Thymus (tissue), 11 donors: ENCODE measurements around the gene TEX26. TPM values are rescaled to one million over a fixed set of nuclear protein-coding genes. Genes with fewer than 3 reads are reported as not detected.
A peak's percentile ranks its signal among the peaks of the same experiment; 100 is the strongest.

ENCODE experiments used
- DNase-seq, 9 donors: peaks; one replicate each; pipeline ENCODE4 v3.0.0-alpha.2; 2013; ENCODE audit warnings: low spot score in 9 of 9, low read depth in 6 of 9, missing footprints in 1 of 9
- H3K27ac ChIP-seq, 2 donors: one replicate each; pipeline ENCODE4 v1.5.1; 2013; ENCODE audit warnings: control low read depth in 1 of 2, low read depth in 1 of 2, low read length in 1 of 2, mild to moderate bottlenecking in 1 of 2, moderate library complexity in 1 of 2
- H3K27me3 ChIP-seq, 2 donors: one replicate each; pipeline ENCODE4 v1.5.1; 2013; ENCODE audit warnings: low read length in 1 of 2; ENCODE audit not compliant: control insufficient read depth in 2 of 2, insufficient read depth in 1 of 2
- H3K36me3 ChIP-seq, 2 donors: one replicate each; pipeline ENCODE4 v1.5.1; 2013; ENCODE audit warnings: low read length in 1 of 2, mild to moderate bottlenecking in 1 of 2, moderate library complexity in 1 of 2; ENCODE audit not compliant: control insufficient read depth in 2 of 2, insufficient read depth in 2 of 2
- H3K4me1 ChIP-seq, 2 donors: one replicate each; pipeline ENCODE4 v1.5.1; 2013; ENCODE audit warnings: low read length in 2 of 2; ENCODE audit not compliant: control insufficient read depth in 2 of 2, insufficient read depth in 2 of 2
- H3K4me3 ChIP-seq, 2 donors: one replicate each; pipeline ENCODE4 v1.5.1; 2013; ENCODE audit warnings: low read length in 2 of 2, control low read depth in 1 of 2, mild to moderate bottlenecking in 1 of 2
- H3K9me3 ChIP-seq, 2 donors: one replicate each; pipeline ENCODE4 v1.5.1; 2013; ENCODE audit warnings: low read length in 1 of 2, mild to moderate bottlenecking in 1 of 2; ENCODE audit not compliant: control insufficient read depth in 2 of 2, insufficient read depth in 1 of 2
- WGBS: extraction: QIAGEN DNeasy Blood & Tissue Kit; methylation state at CpG from one replicate; pipeline ENCODE4 v1.1.7; 2013; 5-methylcytosine and 5-hydroxymethylcytosine counted together
- polyA plus RNA-seq: library from polyadenylated mRNA; stranded (reverse); fragments of 200-250 nt; gene quantifications from one replicate; pipeline ENCODE4 v1.2.3, GENCODE V29; 2013
- total RNA-seq: library from RNA; stranded (reverse); fragments of 120-200 nt; gene quantifications from one replicate; pipeline ENCODE4 v1.2.4, GENCODE V29; 2013
- donor health status: healthy.

TEX26 gene
- total and polyA plus RNA-seq, 2 donors = 0.43 TPM; not detected in 1

DNA sequence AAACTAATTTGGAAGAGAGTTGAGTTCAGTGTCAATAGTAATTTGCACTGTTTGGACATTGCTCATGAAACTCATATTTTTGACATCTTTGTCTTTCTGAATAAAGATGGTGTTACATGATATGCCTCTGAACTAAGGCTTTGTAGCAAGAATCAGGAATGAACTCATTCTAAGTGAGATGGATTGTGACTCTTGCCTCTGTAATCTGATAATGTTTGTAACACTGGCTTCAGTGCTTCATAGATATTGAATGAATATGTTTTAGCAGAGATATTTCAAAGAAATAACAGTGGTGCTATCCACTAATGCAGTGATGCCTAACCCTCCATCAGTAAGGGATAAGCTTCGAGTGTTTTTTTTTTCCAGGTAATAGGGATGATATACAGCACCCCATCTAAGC, 32.9 kb downstream of the TEX26 start:
- Histone ChIP-seq H3K36me3 (no peaks in the 10 kb centered on the region), H3K27me3 (peaks cover 0 to 8% of the 10 kb centered on the region in 2 donors), H3K27ac (no peak overlapping the region), H3K4me1 (no peaks in the 10 kb centered on the region), H3K4me3 (no peak overlapping the region), H3K9me3 (no peaks in the 10 kb centered on the region)
- 91% methylated on average over 1 of the region's 1 CpG for WGBS
- no peak for DNase-seq

DNA sequence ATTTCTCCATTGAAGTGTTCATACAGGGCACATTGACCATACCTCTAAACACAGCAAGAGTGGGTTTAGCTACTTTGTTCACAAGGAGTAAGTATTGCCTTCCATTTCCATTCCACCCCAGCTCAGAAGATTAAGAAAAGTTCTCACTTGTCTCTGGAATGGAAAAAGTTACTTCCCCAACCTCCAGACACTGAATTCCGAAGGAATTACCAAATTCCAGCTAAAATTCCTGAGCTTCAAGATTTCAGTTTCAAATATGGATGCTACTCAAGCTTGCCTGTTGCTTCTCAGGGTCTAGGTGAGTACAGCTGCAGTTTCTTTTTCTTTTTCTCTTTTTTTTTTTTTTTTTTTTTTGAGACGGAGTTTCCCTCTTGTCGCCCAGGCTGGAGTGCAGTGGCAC, 33.6 kb downstream of the TEX26 start:
- peaks cover 0 to 8% of the 10 kb centered on the region in 2 donors for H3K27me3 ChIP-seq

DNA sequence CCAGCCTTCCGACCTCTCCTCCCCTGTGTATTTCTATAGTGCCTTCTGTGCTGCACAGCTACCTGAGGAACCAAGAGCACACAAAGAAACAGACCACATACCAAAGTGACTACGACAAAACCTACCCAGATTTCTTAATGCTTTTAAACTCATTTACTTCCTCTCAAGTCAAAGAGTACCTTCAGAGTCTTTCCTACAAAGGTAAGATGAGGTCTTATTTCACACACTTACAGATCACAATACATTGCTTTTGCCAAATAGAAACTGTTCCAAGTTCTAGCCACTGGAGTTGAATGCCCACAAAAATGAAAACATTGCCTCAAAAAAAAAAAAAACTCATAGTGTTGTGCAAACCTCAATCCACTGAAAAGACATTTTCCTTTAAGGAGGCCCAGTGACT, 36.4 kb downstream of the TEX26 start:
- H3K27ac ChIP-seq = no peak overlapping the region
- peaks cover 0 to 7% of the 10 kb centered on the region in 2 donors for H3K27me3 ChIP-seq
- H3K36me3 ChIP-seq = no peaks in the 10 kb centered on the region
- DNase-seq = no peak
- no peak overlapping the region for H3K4me3 ChIP-seq
- WGBS = 90% methylated on average over 2 of the region's 2 CpGs
- no peaks in the 10 kb centered on the region for H3K9me3 ChIP-seq
- no peaks in the 10 kb centered on the region for H3K4me1 ChIP-seq

More for the DNA sequence above, 33.6 kb downstream of the TEX26 start:
- Histone ChIP-seq H3K9me3 (no peaks in the 10 kb centered on the region), H3K27ac (no peak overlapping the region), H3K4me1 (no peaks in the 10 kb centered on the region), H3K36me3 (no peaks in the 10 kb centered on the region), H3K4me3 (no peak overlapping the region)
- WGBS = 87% methylated on average over 3 of the region's 3 CpGs
- no peak for DNase-seq

DNA sequence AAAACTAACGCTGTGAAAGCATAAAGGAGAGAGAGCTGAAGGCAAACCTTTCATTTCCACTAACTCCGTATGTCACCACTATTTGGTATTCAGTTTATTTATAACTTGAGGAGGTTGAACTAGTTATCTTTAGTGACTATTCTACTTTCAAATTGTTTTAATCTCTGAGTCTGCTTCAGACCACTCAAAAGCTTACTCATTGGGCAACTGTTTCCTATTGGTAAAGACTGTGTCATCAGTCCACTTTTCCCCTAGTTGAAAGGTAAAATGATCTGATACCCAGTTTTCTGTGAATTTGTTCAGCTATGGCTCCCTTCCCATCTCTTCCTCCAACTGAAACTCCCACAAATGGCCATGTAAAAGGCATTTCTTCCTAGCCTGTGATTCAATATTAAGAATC, 39.1 kb downstream of the TEX26 start:
- WGBS = 89% methylated on average over 2 of the region's 2 CpGs
- DNase-seq = no peak
- H3K9me3 ChIP-seq = no peaks in the 10 kb centered on the region
- H3K4me3 ChIP-seq = no peak overlapping the region
- no peak overlapping the region for H3K27ac ChIP-seq
- H3K36me3 ChIP-seq = no peaks in the 10 kb centered on the region
- no peaks in the 10 kb centered on the region for H3K4me1 ChIP-seq
- peaks cover 0 to 5% of the 10 kb centered on the region in 2 donors for H3K27me3 ChIP-seq

DNA sequence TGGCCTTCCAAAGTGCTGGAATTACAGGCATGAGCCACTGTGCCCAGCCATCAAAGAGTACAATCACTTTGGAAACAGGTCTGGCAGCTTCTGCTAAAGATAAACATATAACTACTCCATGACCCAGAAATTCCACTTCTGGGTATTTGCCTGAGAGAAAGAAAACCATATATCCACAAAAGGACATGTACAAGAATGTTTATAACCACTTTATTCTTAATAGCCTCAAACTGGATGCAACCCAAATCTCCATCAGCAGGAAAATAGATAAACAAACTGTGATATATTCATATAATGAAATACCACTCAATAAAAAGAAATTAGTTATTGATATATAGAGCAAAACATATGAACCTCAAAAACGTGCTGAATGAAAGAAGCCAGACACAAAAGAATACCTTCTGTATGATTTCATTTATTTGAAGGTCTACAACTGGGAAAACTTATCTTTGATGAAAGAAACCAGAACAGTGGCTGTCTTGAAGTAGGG, 40.5 kb downstream of the TEX26 start:
- no peaks in the 10 kb centered on the region for H3K4me1 ChIP-seq
- no peak for DNase-seq
- WGBS = 34% methylated on average over 1 of the region's 1 CpG
- no peak overlapping the region for H3K4me3 ChIP-seq
- H3K9me3 ChIP-seq = no peaks in the 10 kb centered on the region
- peaks cover 0 to 3% of the 10 kb centered on the region in 2 donors for H3K27me3 ChIP-seq
- H3K27ac ChIP-seq = no peak overlapping the region
- H3K36me3 ChIP-seq = no peaks in the 10 kb centered on the region

DNA sequence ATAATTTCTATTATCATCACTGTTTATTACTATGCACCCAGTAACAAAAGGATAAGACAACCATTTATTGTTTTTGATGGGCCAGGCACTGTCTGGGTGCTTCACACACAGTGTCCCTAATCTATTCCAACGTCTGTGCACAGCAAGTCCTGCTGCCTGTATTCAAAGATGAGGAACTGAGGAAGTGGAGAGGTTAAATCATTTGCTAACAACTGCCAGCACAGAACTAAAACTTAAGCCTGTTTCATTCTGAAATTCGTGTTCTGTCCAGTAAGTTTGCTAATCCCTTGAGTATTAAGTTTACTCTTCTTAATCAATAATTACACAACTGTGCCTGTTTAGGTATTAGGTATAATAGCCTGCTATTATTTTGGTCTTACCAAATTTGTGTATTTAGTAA, 41.9 kb downstream of the TEX26 start:
- H3K27ac ChIP-seq = no peak overlapping the region
- H3K4me3 ChIP-seq = no peak overlapping the region
- DNase-seq = no peak
- WGBS = 27% methylated on average over 2 of the region's 2 CpGs
- H3K4me1 ChIP-seq = no peaks in the 10 kb centered on the region
- no peaks in the 10 kb centered on the region for H3K9me3 ChIP-seq
- no peaks in the 10 kb centered on the region for H3K36me3 ChIP-seq
- peaks cover 0 to 6% of the 10 kb centered on the region in 2 donors for H3K27me3 ChIP-seq

DNA sequence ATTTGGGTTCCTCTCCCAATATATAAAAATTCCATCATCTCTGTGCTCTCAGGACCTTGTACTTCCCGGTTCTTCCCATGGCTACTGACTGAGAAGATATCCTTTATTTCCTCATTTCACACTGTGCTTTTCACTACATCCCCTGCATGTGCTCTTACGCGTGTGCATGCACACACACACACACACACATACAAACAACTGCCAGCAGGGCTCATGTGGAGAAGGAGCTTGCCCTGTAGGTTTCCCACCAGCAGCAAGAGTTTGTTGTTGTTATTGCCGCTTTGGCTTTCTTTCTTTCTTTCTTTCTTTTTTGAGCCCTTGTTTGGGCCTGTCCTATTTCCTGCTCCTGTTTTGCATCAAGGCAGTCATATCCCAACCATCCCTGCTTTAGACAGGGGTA, 43.6 kb downstream of the TEX26 start:
- Histone ChIP-seq H3K9me3 (no peaks in the 10 kb centered on the region), H3K36me3 (no peaks in the 10 kb centered on the region), H3K4me3 (no peak overlapping the region), H3K4me1 (no peaks in the 10 kb centered on the region), H3K27me3 (peaks cover 0 to 9% of the 10 kb centered on the region in 2 donors), H3K27ac (no peak overlapping the region)
- no peak for DNase-seq
- 92% methylated on average over 4 of the region's 4 CpGs for WGBS

DNA sequence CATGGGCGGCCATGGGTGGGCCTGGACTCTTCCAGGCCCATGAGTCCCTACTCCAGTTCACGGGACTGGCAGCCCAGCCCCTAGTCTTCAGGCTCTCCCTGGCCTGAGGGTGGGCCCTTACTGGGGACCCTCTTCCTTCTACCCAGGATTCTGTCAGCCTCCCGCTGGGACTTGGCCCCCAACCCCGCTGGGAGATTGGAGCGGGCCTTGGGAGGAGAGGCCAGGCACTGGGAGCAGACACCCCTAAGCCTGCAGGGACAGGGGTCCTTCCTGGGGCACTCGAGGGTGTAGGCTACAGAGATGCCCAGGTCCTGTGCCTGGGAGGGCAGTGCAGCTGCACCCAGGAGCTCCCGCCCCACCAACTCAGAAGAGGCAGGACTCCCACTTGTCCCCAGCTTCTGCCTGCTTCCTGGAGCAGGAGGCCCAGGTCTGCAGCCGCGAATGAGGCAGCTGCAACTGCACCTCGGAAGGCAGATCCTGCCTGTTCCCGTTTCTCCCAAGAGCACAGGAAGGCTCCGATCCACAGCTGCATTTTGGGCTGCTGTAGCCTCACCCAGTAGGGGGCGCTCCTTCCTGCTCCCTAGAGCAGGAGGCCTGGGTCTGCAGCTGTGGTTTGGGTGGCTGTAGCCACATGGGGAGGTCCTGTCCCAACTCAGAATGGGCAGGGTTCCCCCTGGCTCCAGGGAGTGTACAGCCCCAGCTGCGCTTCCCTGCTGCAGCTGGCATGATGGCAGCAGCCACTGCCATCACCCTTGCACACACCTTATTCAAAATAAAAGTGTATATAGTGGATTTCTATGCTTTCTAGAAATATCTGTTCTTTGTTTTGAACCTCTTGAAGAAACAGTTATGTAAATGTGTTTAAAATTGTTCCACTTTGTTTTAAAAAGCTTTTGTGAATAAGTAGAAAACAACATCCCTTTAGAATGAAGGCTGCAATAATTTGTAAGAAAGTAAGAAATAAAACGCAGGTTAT, 46.8 kb downstream of the TEX26 start:
- Histone ChIP-seq H3K9me3 (no peaks in the 10 kb centered on the region), H3K27me3 (peaks cover 0 to 10% of the 10 kb centered on the region in 2 donors), H3K27ac (no peak overlapping the region), H3K4me3 (no peak overlapping the region), H3K4me1 (no peaks in the 10 kb centered on the region), H3K36me3 (no peaks in the 10 kb centered on the region)
- WGBS = 62% methylated on average over 15 of the region's 15 CpGs
- peak in 8 of 9 donors; percentile 8 to 49 (median 22) for DNase-seq

DNA sequence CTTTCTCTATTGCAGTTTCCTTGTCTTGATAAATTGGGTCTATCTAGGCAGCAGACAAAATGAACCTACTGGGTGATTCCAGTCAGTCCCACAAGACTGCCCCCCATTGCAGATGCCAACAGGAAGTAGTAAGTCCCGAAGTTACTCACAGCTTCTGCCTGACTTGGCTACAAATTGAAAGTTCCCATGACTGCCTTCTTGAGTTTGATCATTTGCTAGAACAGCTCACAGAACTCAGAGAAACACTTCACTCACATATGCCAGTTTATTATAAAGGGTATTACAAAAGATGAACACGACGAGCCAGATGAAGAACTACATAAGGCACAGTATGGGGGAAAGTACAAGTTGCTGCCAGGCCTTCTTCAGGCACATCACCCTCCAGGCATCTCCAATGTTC, 50.0 kb downstream of the TEX26 start:
- DNase-seq = no peak
- H3K4me3 ChIP-seq = no peak overlapping the region
- WGBS = 81% methylated on average over 3 of the region's 3 CpGs

More for the DNA sequence above, 50.0 kb downstream of the TEX26 start:
- Histone ChIP-seq H3K27ac (no peak overlapping the region), H3K36me3 (no peaks in the 10 kb centered on the region), H3K27me3 (peaks cover 0 to 10% of the 10 kb centered on the region in 2 donors), H3K9me3 (no peaks in the 10 kb centered on the region), H3K4me1 (no peaks in the 10 kb centered on the region)
